Measurements from ENCODE around the gene FIGN. TPM values are rescaled to one million over a fixed set of nuclear protein-coding genes. Genes with fewer than 3 reads are reported as not detected.

Gene FIGN
- total RNA-seq, 1 experiment from 2014 or later = 19.4 TPM

DNA sequence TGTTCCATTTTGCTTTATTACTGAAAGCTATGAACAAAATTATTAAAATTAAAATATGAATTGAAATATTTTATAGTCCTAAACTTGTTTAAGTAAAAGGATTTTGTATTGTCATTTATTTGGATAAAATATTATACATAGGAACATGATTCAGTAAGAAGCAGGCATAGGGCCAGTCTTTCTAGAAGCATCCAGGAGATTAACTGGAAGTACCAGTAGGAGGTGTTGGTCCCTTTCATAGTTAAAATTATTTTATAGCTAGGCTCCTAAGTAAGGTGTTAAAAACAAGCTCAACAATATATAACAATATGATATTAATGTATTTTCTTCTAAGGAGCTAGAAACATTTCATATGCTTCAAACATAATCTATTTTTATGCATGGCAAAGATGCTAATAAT, 43.7 kb downstream of the FIGN start:
- H3K27me3 Mint-ChIP-seq (ENCODE audit: low read depth) = no peaks in the 10 kb centered on the region
- POLR2A ChIA-PET = no interaction called here
- no peak overlapping the region for H3K4me3 Mint-ChIP-seq
- ATAC-seq = no peak
- no peaks in the 10 kb centered on the region for H3K36me3 Mint-ChIP-seq
- H3K9me3 Mint-ChIP-seq = no peaks in the 10 kb centered on the region
- CTCF ChIA-PET = interaction anchor here (1.2 kb wide), 1 partner anchor 187 kb away, joined by 4 read pairs; no protein-coding TSS in a partner anchor
- peaks cover 42% of the 10 kb centered on the region for H3K4me1 Mint-ChIP-seq
- H3K27ac Mint-ChIP-seq = no peak overlapping the region
- no peak for DNase-seq (ENCODE audit: low spot score)
- TF ChIP-seq TCF7 (CRISPR knock-in tag; IDR thresholded peaks at IDR 0.05; ENCODE audit: low read depth) (no peak), ZNF423 (CRISPR knock-in tag; IDR thresholded peaks at IDR 0.05) (no peak), ZNF396 (CRISPR knock-in tag; IDR thresholded peaks at IDR 0.05; ENCODE audit: borderline replicate concordance) (no peak), ZNF138 (CRISPR knock-in tag; conservative IDR thresholded peaks at IDR 0.05) (no peak), OVOL2 (CRISPR knock-in tag; IDR thresholded peaks at IDR 0.05; ENCODE audit: borderline replicate concordance) (no peak), ZBTB21 (CRISPR knock-in tag; IDR thresholded peaks at IDR 0.05; ENCODE audit: borderline replicate concordance) (no peak)
- TF ChIP-seq, protein P1, sequence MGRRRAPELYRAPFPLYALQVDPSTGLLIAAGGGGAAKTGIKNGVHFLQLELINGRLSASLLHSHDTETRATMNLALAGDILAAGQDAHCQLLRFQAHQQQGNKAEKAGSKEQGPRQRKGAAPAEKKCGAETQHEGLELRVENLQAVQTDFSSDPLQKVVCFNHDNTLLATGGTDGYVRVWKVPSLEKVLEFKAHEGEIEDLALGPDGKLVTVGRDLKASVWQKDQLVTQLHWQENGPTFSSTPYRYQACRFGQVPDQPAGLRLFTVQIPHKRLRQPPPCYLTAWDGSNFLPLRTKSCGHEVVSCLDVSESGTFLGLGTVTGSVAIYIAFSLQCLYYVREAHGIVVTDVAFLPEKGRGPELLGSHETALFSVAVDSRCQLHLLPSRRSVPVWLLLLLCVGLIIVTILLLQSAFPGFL (CRISPR knock-in tag; IDR thresholded peaks at IDR 0.05; ENCODE audit: borderline replicate concordance) = no peak
- TF ChIP-seq, protein P2, sequence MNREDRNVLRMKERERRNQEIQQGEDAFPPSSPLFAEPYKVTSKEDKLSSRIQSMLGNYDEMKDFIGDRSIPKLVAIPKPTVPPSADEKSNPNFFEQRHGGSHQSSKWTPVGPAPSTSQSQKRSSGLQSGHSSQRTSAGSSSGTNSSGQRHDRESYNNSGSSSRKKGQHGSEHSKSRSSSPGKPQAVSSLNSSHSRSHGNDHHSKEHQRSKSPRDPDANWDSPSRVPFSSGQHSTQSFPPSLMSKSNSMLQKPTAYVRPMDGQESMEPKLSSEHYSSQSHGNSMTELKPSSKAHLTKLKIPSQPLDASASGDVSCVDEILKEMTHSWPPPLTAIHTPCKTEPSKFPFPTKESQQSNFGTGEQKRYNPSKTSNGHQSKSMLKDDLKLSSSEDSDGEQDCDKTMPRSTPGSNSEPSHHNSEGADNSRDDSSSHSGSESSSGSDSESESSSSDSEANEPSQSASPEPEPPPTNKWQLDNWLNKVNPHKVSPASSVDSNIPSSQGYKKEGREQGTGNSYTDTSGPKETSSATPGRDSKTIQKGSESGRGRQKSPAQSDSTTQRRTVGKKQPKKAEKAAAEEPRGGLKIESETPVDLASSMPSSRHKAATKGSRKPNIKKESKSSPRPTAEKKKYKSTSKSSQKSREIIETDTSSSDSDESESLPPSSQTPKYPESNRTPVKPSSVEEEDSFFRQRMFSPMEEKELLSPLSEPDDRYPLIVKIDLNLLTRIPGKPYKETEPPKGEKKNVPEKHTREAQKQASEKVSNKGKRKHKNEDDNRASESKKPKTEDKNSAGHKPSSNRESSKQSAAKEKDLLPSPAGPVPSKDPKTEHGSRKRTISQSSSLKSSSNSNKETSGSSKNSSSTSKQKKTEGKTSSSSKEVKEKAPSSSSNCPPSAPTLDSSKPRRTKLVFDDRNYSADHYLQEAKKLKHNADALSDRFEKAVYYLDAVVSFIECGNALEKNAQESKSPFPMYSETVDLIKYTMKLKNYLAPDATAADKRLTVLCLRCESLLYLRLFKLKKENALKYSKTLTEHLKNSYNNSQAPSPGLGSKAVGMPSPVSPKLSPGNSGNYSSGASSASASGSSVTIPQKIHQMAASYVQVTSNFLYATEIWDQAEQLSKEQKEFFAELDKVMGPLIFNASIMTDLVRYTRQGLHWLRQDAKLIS (CRISPR knock-in tag; IDR thresholded peaks at IDR 0.05; ENCODE audit: borderline replicate concordance) = no peak
- TF ChIP-seq, protein P3, sequence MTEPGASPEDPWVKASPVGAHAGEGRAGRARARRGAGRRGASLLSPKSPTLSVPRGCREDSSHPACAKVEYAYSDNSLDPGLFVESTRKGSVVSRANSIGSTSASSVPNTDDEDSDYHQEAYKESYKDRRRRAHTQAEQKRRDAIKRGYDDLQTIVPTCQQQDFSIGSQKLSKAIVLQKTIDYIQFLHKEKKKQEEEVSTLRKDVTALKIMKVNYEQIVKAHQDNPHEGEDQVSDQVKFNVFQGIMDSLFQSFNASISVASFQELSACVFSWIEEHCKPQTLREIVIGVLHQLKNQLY (CRISPR knock-in tag; IDR thresholded peaks at IDR 0.05) = no peak
- TF ChIP-seq, protein P4, sequence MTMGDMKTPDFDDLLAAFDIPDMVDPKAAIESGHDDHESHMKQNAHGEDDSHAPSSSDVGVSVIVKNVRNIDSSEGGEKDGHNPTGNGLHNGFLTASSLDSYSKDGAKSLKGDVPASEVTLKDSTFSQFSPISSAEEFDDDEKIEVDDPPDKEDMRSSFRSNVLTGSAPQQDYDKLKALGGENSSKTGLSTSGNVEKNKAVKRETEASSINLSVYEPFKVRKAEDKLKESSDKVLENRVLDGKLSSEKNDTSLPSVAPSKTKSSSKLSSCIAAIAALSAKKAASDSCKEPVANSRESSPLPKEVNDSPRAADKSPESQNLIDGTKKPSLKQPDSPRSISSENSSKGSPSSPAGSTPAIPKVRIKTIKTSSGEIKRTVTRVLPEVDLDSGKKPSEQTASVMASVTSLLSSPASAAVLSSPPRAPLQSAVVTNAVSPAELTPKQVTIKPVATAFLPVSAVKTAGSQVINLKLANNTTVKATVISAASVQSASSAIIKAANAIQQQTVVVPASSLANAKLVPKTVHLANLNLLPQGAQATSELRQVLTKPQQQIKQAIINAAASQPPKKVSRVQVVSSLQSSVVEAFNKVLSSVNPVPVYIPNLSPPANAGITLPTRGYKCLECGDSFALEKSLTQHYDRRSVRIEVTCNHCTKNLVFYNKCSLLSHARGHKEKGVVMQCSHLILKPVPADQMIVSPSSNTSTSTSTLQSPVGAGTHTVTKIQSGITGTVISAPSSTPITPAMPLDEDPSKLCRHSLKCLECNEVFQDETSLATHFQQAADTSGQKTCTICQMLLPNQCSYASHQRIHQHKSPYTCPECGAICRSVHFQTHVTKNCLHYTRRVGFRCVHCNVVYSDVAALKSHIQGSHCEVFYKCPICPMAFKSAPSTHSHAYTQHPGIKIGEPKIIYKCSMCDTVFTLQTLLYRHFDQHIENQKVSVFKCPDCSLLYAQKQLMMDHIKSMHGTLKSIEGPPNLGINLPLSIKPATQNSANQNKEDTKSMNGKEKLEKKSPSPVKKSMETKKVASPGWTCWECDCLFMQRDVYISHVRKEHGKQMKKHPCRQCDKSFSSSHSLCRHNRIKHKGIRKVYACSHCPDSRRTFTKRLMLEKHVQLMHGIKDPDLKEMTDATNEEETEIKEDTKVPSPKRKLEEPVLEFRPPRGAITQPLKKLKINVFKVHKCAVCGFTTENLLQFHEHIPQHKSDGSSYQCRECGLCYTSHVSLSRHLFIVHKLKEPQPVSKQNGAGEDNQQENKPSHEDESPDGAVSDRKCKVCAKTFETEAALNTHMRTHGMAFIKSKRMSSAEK (CRISPR knock-in tag; IDR thresholded peaks at IDR 0.05; ENCODE audit: borderline replicate concordance) = no peak
- TF ChIP-seq, protein P5, sequence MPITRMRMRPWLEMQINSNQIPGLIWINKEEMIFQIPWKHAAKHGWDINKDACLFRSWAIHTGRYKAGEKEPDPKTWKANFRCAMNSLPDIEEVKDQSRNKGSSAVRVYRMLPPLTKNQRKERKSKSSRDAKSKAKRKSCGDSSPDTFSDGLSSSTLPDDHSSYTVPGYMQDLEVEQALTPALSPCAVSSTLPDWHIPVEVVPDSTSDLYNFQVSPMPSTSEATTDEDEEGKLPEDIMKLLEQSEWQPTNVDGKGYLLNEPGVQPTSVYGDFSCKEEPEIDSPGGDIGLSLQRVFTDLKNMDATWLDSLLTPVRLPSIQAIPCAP (CRISPR knock-in tag; IDR thresholded peaks at IDR 0.05) = no peak
- TF ChIP-seq, protein P6, sequence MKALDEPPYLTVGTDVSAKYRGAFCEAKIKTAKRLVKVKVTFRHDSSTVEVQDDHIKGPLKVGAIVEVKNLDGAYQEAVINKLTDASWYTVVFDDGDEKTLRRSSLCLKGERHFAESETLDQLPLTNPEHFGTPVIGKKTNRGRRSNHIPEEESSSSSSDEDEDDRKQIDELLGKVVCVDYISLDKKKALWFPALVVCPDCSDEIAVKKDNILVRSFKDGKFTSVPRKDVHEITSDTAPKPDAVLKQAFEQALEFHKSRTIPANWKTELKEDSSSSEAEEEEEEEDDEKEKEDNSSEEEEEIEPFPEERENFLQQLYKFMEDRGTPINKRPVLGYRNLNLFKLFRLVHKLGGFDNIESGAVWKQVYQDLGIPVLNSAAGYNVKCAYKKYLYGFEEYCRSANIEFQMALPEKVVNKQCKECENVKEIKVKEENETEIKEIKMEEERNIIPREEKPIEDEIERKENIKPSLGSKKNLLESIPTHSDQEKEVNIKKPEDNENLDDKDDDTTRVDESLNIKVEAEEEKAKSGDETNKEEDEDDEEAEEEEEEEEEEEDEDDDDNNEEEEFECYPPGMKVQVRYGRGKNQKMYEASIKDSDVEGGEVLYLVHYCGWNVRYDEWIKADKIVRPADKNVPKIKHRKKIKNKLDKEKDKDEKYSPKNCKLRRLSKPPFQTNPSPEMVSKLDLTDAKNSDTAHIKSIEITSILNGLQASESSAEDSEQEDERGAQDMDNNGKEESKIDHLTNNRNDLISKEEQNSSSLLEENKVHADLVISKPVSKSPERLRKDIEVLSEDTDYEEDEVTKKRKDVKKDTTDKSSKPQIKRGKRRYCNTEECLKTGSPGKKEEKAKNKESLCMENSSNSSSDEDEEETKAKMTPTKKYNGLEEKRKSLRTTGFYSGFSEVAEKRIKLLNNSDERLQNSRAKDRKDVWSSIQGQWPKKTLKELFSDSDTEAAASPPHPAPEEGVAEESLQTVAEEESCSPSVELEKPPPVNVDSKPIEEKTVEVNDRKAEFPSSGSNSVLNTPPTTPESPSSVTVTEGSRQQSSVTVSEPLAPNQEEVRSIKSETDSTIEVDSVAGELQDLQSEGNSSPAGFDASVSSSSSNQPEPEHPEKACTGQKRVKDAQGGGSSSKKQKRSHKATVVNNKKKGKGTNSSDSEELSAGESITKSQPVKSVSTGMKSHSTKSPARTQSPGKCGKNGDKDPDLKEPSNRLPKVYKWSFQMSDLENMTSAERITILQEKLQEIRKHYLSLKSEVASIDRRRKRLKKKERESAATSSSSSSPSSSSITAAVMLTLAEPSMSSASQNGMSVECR (CRISPR knock-in tag; IDR thresholded peaks at IDR 0.05; ENCODE audit: borderline replicate concordance) = no peak
- TF ChIP-seq, protein P7, sequence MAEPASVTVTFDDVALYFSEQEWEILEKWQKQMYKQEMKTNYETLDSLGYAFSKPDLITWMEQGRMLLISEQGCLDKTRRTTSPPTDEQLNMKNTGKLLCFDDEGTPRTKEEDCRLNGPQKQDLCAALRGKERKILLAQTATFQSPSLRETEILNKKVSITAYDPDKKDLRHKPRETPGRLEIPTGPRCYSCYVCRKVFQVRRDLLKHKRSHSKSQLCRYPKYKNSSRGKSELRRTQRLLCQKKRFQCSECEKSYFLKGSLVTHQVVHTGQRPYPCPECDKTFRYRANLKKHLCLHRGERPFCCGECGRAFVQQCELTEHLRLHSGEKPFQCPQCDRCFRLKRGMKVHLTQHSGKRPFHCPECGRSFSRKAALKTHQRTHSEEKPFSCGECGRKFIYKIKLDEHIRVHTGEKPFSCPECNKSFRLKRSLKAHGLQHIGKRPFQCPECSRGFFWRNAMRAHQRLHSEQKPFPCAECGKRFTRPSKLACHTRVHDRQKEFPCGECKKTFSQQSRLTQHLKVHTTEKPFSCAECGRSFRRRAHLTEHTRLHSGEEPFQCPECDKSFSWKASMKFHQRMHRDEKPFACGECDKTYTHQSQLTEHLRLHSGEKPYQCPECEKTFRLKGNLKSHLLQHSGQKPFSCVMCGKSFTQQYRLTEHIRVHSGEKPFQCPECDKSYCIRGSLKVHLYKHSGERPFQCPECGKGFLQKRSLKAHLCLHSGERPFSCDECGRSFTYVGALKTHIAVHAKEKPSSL (CRISPR knock-in tag; conservative IDR thresholded peaks at IDR 0.05) = no peak
